Measurements from ENCODE around the gene DSG3. TPM values are rescaled to one million over a fixed set of nuclear protein-coding genes. Genes with fewer than 3 reads are reported as not detected.

DSG3 gene
- total RNA-seq, 2 donors from 2014 or later: 0.08 TPM; not detected in 1

GRCh38 chr18:31436825-31437224 lies 10.7 kb upstream of the DSG3 start:
- TF ChIP-seq, protein P1, sequence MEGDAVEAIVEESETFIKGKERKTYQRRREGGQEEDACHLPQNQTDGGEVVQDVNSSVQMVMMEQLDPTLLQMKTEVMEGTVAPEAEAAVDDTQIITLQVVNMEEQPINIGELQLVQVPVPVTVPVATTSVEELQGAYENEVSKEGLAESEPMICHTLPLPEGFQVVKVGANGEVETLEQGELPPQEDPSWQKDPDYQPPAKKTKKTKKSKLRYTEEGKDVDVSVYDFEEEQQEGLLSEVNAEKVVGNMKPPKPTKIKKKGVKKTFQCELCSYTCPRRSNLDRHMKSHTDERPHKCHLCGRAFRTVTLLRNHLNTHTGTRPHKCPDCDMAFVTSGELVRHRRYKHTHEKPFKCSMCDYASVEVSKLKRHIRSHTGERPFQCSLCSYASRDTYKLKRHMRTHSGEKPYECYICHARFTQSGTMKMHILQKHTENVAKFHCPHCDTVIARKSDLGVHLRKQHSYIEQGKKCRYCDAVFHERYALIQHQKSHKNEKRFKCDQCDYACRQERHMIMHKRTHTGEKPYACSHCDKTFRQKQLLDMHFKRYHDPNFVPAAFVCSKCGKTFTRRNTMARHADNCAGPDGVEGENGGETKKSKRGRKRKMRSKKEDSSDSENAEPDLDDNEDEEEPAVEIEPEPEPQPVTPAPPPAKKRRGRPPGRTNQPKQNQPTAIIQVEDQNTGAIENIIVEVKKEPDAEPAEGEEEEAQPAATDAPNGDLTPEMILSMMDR (IDR thresholded peaks at IDR 0.05): no peak
- no peak overlapping the region for H3K4me3 ChIP-seq
- H3K36me3 ChIP-seq: no peaks in the 10 kb centered on the region
- no peaks in the 10 kb centered on the region for H3K4me1 ChIP-seq
- H3K27me3 ChIP-seq: no peaks in the 10 kb centered on the region
- no peak for DNase-seq (ENCODE audit: low spot score)
- peaks cover 0 to 12% of the 10 kb centered on the region in 2 donors for H3K9me3 ChIP-seq
- no peak overlapping the region for H3K27ac ChIP-seq

GRCh38 chr18:31438402-31438801 lies 9.1 kb upstream of the DSG3 start:
- TF ChIP-seq, protein P1 (IDR thresholded peaks at IDR 0.05): no peak
- Histone ChIP-seq H3K4me3 (no peak overlapping the region), H3K4me1 (no peaks in the 10 kb centered on the region), H3K9me3 (peaks cover 0 to 5% of the 10 kb centered on the region in 2 donors), H3K27ac (no peak overlapping the region), H3K27me3 (no peaks in the 10 kb centered on the region), H3K36me3 (no peaks in the 10 kb centered on the region)
- DNase-seq (ENCODE audit: low spot score): no peak

DNA sequence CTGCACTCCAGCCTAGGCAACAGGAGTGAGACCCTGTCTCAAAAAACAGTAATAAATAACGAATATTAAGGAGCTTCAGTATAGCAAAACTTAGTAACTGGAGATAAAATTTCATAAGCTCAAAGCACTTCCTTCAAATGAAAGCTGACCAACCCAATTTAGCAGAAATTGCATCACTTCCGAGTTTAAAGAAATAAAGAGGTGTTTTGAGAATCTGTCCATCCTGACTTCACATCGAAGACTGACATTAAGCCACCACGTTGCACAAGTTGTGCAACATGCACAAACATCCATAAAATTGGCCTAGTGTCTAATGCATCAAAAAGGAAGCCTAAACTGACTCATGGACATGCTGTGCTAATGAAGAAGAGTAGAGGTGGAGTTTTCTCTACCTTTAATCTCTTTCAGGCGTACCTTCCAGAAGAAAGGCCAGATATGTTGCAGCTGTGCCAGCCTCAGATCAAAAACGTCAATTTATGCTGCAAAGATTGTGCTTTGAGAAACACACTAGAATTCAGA lies 7.7 kb upstream of the DSG3 start:
- no peaks in the 10 kb centered on the region for H3K27me3 ChIP-seq
- TF ChIP-seq, protein P1 (IDR thresholded peaks at IDR 0.05): no peak
- H3K27ac ChIP-seq: no peak overlapping the region
- no peaks in the 10 kb centered on the region for H3K36me3 ChIP-seq
- no peak overlapping the region for H3K4me3 ChIP-seq
- no peaks in the 10 kb centered on the region for H3K4me1 ChIP-seq
- no peak for DNase-seq (ENCODE audit: low spot score)
- H3K9me3 ChIP-seq: no peaks in the 10 kb centered on the region

- no peak for DNase-seq (ENCODE audit: low spot score)
- H3K27me3 ChIP-seq: no peaks in the 10 kb centered on the region
- H3K4me1 ChIP-seq: no peaks in the 10 kb centered on the region
- H3K36me3 ChIP-seq: no peaks in the 10 kb centered on the region
- no peaks in the 10 kb centered on the region for H3K9me3 ChIP-seq
- no peak overlapping the region for H3K4me3 ChIP-seq
- TF ChIP-seq, protein P1 (IDR thresholded peaks at IDR 0.05): no peak
- H3K27ac ChIP-seq: no peak overlapping the region
These were observed 6.8 kb upstream of the DSG3 start for GRCh38 chr18:31440787-31441186.

DNA sequence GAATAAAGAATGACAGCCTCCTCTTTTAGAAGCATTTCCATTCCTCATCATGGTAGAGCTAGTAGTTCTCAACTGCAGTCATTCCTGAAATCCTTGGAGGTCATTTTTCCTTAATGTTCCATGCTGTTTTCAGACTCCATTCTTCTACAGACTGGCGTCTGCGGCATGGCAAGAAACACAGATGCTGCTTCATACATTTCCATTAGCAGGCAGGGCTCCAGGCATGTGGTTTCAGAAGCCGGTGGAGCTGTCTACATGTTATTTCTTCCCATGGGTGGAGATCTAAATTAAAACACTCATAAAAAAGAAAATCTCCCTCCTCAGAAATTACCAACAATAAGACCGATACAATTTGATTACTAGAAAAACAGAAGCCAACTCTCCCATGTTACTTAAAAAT lies 6.0 kb upstream of the DSG3 start:
- no peak for DNase-seq (ENCODE audit: low spot score)
- Histone ChIP-seq H3K27me3 (no peaks in the 10 kb centered on the region), H3K4me3 (no peak overlapping the region), H3K27ac (no peak overlapping the region), H3K9me3 (no peaks in the 10 kb centered on the region), H3K4me1 (no peaks in the 10 kb centered on the region), H3K36me3 (no peaks in the 10 kb centered on the region)
- TF ChIP-seq, protein P1 (IDR thresholded peaks at IDR 0.05): no peak

GRCh38 chr18:31444142-31444541 lies 3.4 kb upstream of the DSG3 start:
- H3K9me3 ChIP-seq: no peaks in the 10 kb centered on the region
- no peak for DNase-seq (ENCODE audit: low spot score)
- H3K27me3 ChIP-seq: no peaks in the 10 kb centered on the region
- no peaks in the 10 kb centered on the region for H3K4me1 ChIP-seq
- H3K27ac ChIP-seq: no peak overlapping the region
- TF ChIP-seq, protein P1 (IDR thresholded peaks at IDR 0.05): no peak
- H3K4me3 ChIP-seq: no peak overlapping the region
- H3K36me3 ChIP-seq: no peaks in the 10 kb centered on the region
